Subcutaneous abdominal adipose tissue (tissue), 5 donors: ENCODE measurements around the gene OSBPL9.
A peak's percentile ranks its signal among the peaks of the same experiment; 100 is the strongest.

ENCODE experiments used
- H3K27ac ChIP-seq: one replicate; pipeline ENCODE4 v1.7.0; 2013; ENCODE audit warnings: low read depth, mild to moderate bottlenecking, inconsistent platforms, low read length, moderate library complexity
- H3K27me3 ChIP-seq, 5 donors: one replicate each; pipeline ENCODE4 v1.7.0; 2013; ENCODE audit warnings: low read length in 5 of 5, inconsistent platforms in 1 of 5; ENCODE audit not compliant: control insufficient read depth in 5 of 5, insufficient read depth in 4 of 5
- H3K36me3 ChIP-seq, 5 donors: one replicate each; pipeline ENCODE4 v1.7.0; 2013; ENCODE audit warnings: low read length in 5 of 5; ENCODE audit not compliant: control insufficient read depth in 5 of 5, insufficient read depth in 5 of 5
- H3K4me1 ChIP-seq, 5 donors: one replicate each; pipeline ENCODE4 v1.7.0; 2013; ENCODE audit warnings: low read length in 5 of 5, mild to moderate bottlenecking in 3 of 5, moderate library complexity in 1 of 5; ENCODE audit not compliant: control insufficient read depth in 5 of 5, insufficient read depth in 5 of 5
- H3K4me3 ChIP-seq, 5 donors: one replicate each; pipeline ENCODE4 v1.7.0; 2013; ENCODE audit warnings: low read length in 5 of 5, low read depth in 1 of 5
- H3K9ac ChIP-seq, 5 donors: one replicate each; pipeline ENCODE4 v1.7.0; 2013; ENCODE audit warnings: low read length in 5 of 5, mild to moderate bottlenecking in 4 of 5, moderate library complexity in 3 of 5
- H3K9me3 ChIP-seq, 5 donors: one replicate each; pipeline ENCODE4 v1.7.0; 2013; ENCODE audit warnings: low read length in 5 of 5; ENCODE audit not compliant: control insufficient read depth in 5 of 5
- donor health status: healthy.
- donor health status: healthy.
- donor health status: healthy.
- donor health status: healthy.
- donor health status: healthy.

Gene OSBPL9

DNA sequence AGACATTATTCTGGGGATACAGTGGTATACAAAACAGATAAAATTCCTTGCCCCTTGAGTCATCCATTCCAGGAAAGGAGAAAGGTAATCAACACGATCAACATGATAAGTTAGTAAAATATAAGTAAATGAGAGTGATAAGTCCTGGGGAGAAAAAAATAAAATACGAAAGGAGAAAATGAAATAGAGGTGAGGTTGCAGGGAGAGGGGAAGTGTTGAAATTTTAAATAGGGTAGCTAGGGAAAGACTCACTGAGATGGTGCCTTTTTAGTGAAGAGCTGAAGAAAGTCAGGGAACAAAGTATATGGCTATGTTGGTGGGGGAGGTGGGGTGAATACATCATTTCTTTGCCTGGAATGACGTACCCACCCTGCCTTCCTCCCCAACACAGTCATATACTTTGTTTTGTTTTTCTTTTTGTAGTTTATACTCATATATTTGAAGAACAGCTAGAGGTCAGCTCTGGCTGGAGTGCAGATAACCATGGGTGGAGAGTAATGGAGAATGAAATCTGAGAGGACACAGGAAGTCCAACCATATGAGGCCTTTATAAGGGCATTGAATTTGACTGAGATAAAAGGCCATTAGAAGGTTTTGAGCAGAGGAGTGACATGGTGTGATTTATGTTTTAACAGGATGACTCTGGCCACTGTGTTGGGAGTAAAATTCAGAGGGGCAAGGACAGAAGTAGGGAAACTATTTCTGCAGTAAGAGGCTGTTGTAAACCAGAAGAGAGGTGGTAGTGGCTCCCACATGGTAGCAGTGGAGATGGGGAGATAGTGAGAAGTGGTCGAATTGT, 54.8 kb downstream of the OSBPL9 start:
- H3K36me3 ChIP-seq = peaks cover 0 to 3% (median 0%) of the 10 kb centered on the region in 5 donors
- no peaks in the 10 kb centered on the region for H3K27me3 ChIP-seq
- peaks cover 0 to 15% (median 3%) of the 10 kb centered on the region in 5 donors for H3K4me1 ChIP-seq
- no peak overlapping the region for H3K27ac ChIP-seq
- no peak overlapping the region for H3K4me3 ChIP-seq
- H3K9ac ChIP-seq = no peak overlapping the region
- no peaks in the 10 kb centered on the region for H3K9me3 ChIP-seq

DNA sequence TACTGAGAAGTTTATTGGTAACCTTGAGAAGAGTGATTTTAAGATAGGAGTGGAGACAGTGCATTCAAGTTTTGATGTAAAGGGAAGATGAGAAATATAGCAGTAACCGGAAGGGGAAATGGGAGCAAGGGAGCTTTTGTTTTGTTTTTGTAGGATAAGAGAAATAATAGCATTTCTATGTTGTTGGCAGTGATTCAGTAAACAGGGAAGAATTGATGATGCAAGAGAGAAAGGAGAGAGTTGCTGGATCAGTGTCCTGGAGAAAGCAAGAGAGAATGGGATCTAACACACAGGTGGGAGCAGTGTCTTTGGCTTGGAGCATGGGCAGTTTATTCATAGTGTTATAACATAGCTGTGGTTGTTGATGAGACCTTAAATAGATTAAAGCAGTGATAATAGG, 56.4 kb downstream of the OSBPL9 start:
- no peak overlapping the region for H3K4me3 ChIP-seq
- no peak overlapping the region for H3K9ac ChIP-seq
- H3K4me1 ChIP-seq = peaks cover 0 to 10% (median 0%) of the 10 kb centered on the region in 5 donors
- no peak overlapping the region for H3K27ac ChIP-seq
- peaks cover 0 to 3% (median 0%) of the 10 kb centered on the region in 5 donors for H3K36me3 ChIP-seq
- H3K9me3 ChIP-seq = no peaks in the 10 kb centered on the region
- no peaks in the 10 kb centered on the region for H3K27me3 ChIP-seq

DNA sequence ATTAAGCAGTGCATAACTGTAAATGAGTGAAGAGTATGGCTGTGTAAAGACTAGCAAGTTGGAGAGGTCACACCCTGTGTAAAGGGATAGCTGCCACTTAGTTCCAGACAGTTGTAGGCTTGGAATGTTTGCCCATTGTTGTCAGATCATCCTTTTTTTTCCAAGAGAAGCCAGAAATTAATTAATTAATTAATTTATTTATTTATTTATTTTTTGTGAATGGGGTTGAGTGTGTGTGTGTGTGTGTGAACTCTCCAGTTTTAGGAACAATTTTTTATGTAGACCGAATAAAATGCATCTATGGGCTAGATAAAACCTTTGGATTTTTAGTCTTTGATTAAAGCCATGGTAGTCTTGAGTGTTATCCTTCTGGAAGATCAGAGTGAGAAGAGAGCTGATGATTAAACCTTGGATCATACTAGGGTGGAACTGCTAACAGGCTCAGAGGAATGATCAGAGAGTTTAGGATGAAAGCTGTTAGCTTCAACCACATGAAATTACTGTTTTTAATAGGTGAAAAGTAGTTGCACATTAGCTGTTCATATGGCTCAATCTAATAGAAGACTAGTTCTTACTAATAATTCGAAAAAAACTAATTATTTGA, 58.4 kb downstream of the OSBPL9 start:
- Histone ChIP-seq H3K27me3 (no peaks in the 10 kb centered on the region), H3K27ac (no peak overlapping the region), H3K4me1 (peaks cover 0 to 4% (median under 1%) of the 10 kb centered on the region in 5 donors), H3K9me3 (no peaks in the 10 kb centered on the region), H3K4me3 (no peak overlapping the region), H3K36me3 (no peaks in the 10 kb centered on the region), H3K9ac (no peak overlapping the region)

DNA sequence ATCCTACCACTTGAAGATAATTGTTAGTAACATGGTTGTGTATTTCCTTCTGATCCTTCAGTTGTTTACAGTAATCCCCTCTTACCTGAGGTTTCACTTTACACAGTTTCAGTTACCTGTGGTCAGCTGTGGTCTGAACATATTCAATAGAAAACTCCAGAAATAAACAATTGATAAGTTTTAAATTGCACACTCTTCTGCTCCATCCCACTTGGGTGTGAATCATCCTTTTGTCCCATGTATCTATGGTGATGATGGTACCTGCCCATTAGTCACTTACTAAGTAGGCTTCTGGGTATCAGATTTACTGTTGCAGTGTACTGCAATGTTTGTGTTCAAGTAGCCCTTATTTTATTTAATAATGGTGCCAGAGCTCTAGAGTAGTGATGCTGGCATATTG, 62.5 kb downstream of the OSBPL9 start:
- H3K4me3 ChIP-seq = no peak overlapping the region
- no peaks in the 10 kb centered on the region for H3K27me3 ChIP-seq
- no peak overlapping the region for H3K27ac ChIP-seq
- H3K36me3 ChIP-seq = no peaks in the 10 kb centered on the region
- no peak overlapping the region for H3K9ac ChIP-seq
- no peaks in the 10 kb centered on the region for H3K9me3 ChIP-seq
- peaks cover 0 to 9% (median 0%) of the 10 kb centered on the region in 5 donors for H3K4me1 ChIP-seq

DNA sequence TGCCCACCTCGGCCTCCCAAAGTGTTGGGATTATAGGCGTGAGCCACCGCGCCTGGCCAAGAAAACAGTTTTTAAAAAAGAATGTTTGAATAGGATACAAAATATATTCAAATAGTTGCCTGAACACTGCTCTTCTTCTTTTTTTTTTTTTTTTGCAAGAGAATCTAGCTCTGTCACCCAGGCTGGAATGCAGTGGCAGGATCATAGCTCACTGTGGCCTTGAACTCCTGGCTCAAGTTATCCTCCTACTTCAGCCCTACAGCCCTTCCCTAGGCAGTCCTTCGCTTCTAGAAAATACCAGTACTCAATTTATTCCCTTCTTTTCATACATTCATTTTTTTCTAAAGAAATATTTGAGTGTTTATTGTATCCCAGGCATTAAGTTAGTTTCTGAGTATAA, 67.9 kb downstream of the OSBPL9 start:
- no peaks in the 10 kb centered on the region for H3K27me3 ChIP-seq
- H3K36me3 ChIP-seq = no peaks in the 10 kb centered on the region
- peaks cover 0 to 9% (median 4%) of the 10 kb centered on the region in 5 donors for H3K4me1 ChIP-seq
- no peak overlapping the region for H3K27ac ChIP-seq
- no peak overlapping the region for H3K9ac ChIP-seq
- H3K4me3 ChIP-seq = no peak overlapping the region
- no peaks in the 10 kb centered on the region for H3K9me3 ChIP-seq

DNA sequence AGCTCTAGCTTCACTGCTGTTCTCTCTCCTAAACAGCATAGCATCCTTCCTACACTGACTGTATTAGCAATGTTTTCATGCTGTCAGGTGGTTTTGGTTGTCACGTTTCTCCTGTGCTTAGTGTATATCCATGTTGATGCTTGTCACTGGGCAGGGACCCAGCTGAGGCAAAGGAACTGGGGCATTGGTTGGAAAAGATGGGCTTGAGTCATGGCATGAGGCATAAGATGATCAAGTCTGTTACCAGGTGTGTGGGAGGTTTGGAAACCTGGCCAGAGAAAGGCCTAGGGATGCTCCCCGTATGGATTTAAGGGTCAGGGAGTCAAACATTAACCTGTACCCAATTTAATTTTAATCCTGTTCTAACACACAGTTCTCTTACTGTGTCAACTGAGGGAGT, 69.6 kb downstream of the OSBPL9 start:
- peaks cover 0 to 7% (median 4%) of the 10 kb centered on the region in 5 donors for H3K4me1 ChIP-seq

DNA sequence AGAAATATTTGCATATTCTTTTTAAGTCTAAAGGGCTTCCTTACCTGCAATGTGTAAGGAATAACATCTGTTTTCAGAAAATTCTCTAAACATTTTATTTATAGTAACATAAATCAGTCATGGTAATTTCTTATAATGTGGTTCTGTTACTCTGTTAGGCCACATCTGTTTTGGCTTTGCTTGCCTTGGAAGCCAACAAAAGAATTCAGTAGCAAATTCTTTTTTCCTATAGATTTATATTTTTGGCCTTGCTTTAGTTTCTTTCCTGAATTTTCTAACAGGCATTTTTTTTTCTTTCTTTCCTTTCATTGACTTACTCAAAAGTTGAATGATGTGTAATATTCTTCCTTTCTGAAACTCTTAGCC, 72.2 kb downstream of the OSBPL9 start:
- H3K4me1 ChIP-seq = peaks cover 0 to 7% (median 4%) of the 10 kb centered on the region in 5 donors
- no peaks in the 10 kb centered on the region for H3K9me3 ChIP-seq
- H3K9ac ChIP-seq = peak overlapping the region in 1 of 5 donors; percentile 11
- H3K36me3 ChIP-seq = no peaks in the 10 kb centered on the region
- H3K4me3 ChIP-seq = no peak overlapping the region
- H3K27me3 ChIP-seq = no peaks in the 10 kb centered on the region
- H3K27ac ChIP-seq = no peak overlapping the region

More for the DNA sequence above, 69.6 kb downstream of the OSBPL9 start:
- no peak overlapping the region for H3K27ac ChIP-seq
- H3K9me3 ChIP-seq = no peaks in the 10 kb centered on the region
- no peak overlapping the region for H3K9ac ChIP-seq
- no peak overlapping the region for H3K4me3 ChIP-seq
- no peaks in the 10 kb centered on the region for H3K36me3 ChIP-seq
- H3K27me3 ChIP-seq = no peaks in the 10 kb centered on the region

DNA sequence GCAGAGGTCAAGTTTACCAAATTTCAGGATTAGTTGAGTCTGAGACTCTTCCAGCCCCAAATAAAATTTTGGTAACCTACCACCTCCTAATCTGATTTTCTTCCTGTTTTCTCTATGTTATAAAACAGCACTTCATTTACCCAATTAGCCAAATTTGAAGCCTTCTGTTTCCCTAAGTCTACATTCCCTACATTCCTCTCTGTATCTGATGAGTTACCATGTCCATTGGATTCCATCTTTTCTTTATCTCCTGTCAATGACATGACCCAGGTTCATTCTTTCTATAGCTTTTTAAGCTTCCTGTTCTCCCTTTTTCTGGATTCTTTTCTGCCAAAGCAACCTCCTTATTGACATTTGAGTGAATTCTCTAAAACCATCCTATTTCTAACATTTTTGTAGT, 72.8 kb downstream of the OSBPL9 start:
- H3K27ac ChIP-seq = no peak overlapping the region
- no peak overlapping the region for H3K4me3 ChIP-seq
- H3K36me3 ChIP-seq = no peaks in the 10 kb centered on the region
- H3K4me1 ChIP-seq = peaks cover 0 to 7% (median 4%) of the 10 kb centered on the region in 5 donors
- no peaks in the 10 kb centered on the region for H3K27me3 ChIP-seq
- no peak overlapping the region for H3K9ac ChIP-seq
- H3K9me3 ChIP-seq = no peaks in the 10 kb centered on the region

DNA sequence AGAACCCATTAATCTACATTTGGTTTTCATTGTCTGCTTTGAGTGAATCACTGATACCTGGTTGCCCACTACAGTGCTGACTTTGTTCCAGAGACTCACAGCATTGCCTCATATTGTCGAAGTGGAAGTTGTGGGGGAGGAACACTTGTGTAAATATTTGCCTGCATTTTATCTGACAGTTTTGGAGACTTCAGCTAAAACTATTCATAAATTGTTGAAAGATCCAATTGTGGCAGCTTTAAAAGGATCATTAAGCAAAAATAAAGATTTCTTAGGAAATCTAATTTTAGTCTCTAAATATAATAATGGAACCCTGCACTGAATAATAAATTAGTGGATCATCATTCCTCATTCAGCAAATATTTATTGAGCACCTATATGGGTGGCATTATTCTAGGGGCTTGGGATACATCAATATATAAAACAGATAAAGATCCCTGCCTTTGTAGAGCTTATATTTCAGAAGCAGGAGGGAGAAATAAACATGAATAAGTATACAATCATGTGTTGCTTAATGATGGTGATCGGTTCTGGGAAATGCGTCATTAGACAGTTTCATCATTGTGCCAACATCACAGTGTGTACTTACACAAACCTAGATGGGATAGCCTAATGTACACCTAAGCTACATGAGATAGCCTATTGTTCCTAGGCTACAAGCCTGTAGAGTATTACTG, 73.5 kb downstream of the OSBPL9 start:
- peaks cover 0 to 7% (median 4%) of the 10 kb centered on the region in 5 donors for H3K4me1 ChIP-seq
- no peaks in the 10 kb centered on the region for H3K36me3 ChIP-seq
- H3K9ac ChIP-seq = no peak overlapping the region
- H3K27me3 ChIP-seq = no peaks in the 10 kb centered on the region
- no peak overlapping the region for H3K4me3 ChIP-seq
- no peak overlapping the region for H3K27ac ChIP-seq
- no peaks in the 10 kb centered on the region for H3K9me3 ChIP-seq

DNA sequence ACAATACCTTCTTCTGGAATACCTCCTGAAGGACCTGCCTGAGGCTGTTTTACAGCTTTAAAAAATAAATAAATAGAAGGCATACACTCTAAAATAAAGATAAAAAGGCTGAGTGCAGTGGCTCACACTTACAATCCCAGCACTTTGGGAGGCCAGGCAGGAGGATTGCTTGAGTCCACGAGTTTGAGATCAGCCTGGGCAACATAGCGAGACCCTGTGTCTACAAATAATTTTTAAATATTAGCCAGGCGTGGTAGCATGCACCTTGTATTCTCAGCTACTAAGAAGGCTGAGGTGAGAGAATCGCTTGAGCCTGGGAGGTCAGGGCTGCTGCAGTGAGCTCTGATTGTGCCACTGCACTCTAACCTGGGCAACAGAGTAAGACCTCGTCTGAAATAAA, 75.0 kb downstream of the OSBPL9 start:
- Histone ChIP-seq H3K27me3 (no peaks in the 10 kb centered on the region), H3K4me3 (no peak overlapping the region), H3K9me3 (no peaks in the 10 kb centered on the region), H3K9ac (no peak overlapping the region), H3K4me1 (peaks cover 0 to 12% (median 4%) of the 10 kb centered on the region in 5 donors), H3K27ac (no peak overlapping the region), H3K36me3 (no peaks in the 10 kb centered on the region)
